RWPE2 (cell line): ENCODE results near the gene SPATA2.

ENCODE experiments used
- ATAC-seq: fragments of 200-7000 bp; cut with Tn5 transposase; 3 replicates; pipeline ENCODE4 v1.9.1; 2021; ENCODE audit warnings: low read depth
- DNase-seq: peaks from one replicate; pipeline ENCODE4 v3.0.0-alpha.2; 2020; ENCODE audit warnings: low spot score
- H3K27ac ChIP-seq: fragments of 450-650 bp; 2 replicates; pipeline ENCODE4 v1.5.1; 2017; ENCODE audit warnings: mild to moderate bottlenecking; ENCODE audit not compliant: poor library complexity, severe bottlenecking
- H3K27me3 ChIP-seq: fragments of 250-450 bp; sonication (Bioruptor Pico); 2 replicates; pipeline ENCODE4 v1.5.1; 2021; ENCODE audit warnings: mild to moderate bottlenecking, moderate library complexity; ENCODE audit not compliant: insufficient read depth, poor library complexity, severe bottlenecking
- H3K36me3 ChIP-seq: fragments of 250-450 bp; sonication (Bioruptor Pico); 2 replicates; pipeline ENCODE4 v1.5.1; 2020; ENCODE audit warnings: low read depth, mild to moderate bottlenecking, moderate library complexity
- H3K4me1 ChIP-seq: fragments of 250-450 bp; sonication (Bioruptor Pico); 2 replicates; pipeline ENCODE4 v1.5.1; 2021; ENCODE audit warnings: mild to moderate bottlenecking, moderate library complexity; ENCODE audit not compliant: insufficient read depth, poor library complexity, severe bottlenecking
- H3K4me3 ChIP-seq: fragments of 250-450 bp; sonication (Bioruptor Pico); 2 replicates; pipeline ENCODE4 v1.5.1; 2021; ENCODE audit warnings: mild to moderate bottlenecking, moderate library complexity; ENCODE audit not compliant: severe bottlenecking
- H3K9me3 ChIP-seq: fragments of 250-450 bp; sonication (Bioruptor Pico); 2 replicates; pipeline ENCODE4 v1.5.1; 2021; ENCODE audit warnings: mild to moderate bottlenecking, moderate library complexity; ENCODE audit not compliant: severe bottlenecking
- TF ChIP-seq, protein P1 (sequence below): fragments of 450-650 bp; IDR thresholded peaks from one replicate; pipeline ENCODE4 v1.5.1; 2017; ENCODE audit warnings: mild to moderate bottlenecking, moderate library complexity; ENCODE audit not compliant: poor library complexity, severe bottlenecking

SPATA2 gene

GRCh38 chr20:49859011-49859410, 56.3 kb downstream of the SPATA2 start:
- DNase-seq (no peak), ATAC-seq (no peak)
- TF ChIP-seq, protein P1, sequence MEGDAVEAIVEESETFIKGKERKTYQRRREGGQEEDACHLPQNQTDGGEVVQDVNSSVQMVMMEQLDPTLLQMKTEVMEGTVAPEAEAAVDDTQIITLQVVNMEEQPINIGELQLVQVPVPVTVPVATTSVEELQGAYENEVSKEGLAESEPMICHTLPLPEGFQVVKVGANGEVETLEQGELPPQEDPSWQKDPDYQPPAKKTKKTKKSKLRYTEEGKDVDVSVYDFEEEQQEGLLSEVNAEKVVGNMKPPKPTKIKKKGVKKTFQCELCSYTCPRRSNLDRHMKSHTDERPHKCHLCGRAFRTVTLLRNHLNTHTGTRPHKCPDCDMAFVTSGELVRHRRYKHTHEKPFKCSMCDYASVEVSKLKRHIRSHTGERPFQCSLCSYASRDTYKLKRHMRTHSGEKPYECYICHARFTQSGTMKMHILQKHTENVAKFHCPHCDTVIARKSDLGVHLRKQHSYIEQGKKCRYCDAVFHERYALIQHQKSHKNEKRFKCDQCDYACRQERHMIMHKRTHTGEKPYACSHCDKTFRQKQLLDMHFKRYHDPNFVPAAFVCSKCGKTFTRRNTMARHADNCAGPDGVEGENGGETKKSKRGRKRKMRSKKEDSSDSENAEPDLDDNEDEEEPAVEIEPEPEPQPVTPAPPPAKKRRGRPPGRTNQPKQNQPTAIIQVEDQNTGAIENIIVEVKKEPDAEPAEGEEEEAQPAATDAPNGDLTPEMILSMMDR, result no peak
- H3K36me3 ChIP-seq, result peaks cover 24% of the 10 kb centered on the region
- no peaks in the 10 kb centered on the region for H3K27me3 ChIP-seq
- peaks cover 15% of the 10 kb centered on the region for H3K4me1 ChIP-seq
- H3K9me3 ChIP-seq, result no peaks in the 10 kb centered on the region
- no peak overlapping the region for H3K27ac ChIP-seq
- H3K4me3 ChIP-seq, result no peak overlapping the region

DNA sequence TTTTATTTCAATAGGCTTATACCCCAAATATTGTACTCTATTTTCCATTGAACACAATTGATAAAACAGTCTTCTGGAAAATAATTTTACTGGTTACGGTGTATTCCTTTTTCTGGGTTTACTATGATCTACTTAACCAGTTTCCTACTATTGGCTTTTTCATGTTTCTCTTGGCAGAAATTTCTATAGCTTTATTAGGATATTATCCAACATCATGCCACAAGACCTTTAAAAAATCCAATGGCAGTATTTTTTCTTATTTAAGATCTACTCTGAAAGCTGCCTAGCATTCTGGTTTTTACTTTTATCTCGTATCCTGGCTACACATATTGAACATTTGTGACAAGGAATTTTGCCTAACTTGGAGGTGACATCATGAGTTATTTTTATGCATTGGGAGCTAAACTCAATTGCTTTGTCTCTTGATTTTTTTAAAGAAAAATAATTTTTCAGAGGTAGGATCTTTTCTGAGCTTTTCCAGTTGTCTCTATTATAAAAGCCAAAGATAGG, 57.2 kb downstream of the SPATA2 start:
- TF ChIP-seq, protein P1, result no peak
- Histone ChIP-seq H3K4me3 (no peak overlapping the region), H3K36me3 (peaks cover 21% of the 10 kb centered on the region), H3K9me3 (no peaks in the 10 kb centered on the region), H3K27ac (no peak overlapping the region), H3K4me1 (peaks cover 23% of the 10 kb centered on the region), H3K27me3 (no peaks in the 10 kb centered on the region)
- ATAC-seq (no peak), DNase-seq (no peak)

DNA sequence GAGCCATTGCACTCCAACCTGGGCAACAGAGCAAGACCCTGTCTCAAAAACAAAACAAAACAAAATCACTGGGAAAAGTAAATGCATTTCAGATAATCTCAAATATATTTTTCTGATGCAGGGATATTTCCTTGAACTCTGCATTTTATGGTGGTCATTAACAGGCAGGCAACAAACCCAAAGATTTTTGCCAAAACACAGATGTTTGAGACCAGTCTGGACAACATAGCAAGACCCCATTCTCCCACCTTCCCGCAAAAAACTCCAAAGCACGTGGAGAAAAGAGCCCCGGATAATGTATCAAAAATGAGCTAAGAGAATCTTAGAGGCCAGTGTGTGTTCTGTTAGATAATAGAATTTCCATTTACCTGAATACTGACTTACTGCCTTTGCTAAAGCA, 58.4 kb downstream of the SPATA2 start:
- H3K4me3 ChIP-seq, result no peak overlapping the region
- peaks cover 27% of the 10 kb centered on the region for H3K36me3 ChIP-seq
- ATAC-seq (no peak), DNase-seq (no peak)
- TF ChIP-seq, protein P1, result no peak
- H3K27ac ChIP-seq, result no peak overlapping the region
- H3K4me1 ChIP-seq, result peaks cover 23% of the 10 kb centered on the region
- no peaks in the 10 kb centered on the region for H3K27me3 ChIP-seq
- H3K9me3 ChIP-seq, result no peaks in the 10 kb centered on the region

GRCh38 chr20:49854190-49854875, 61.0 kb downstream of the SPATA2 start:
- TF ChIP-seq, protein P1, result no peak
- no peak for ATAC-seq
- no peak overlapping the region for H3K27ac ChIP-seq
- H3K36me3 ChIP-seq, result peaks cover 34% of the 10 kb centered on the region
- H3K4me3 ChIP-seq, result no peak overlapping the region
- no peaks in the 10 kb centered on the region for H3K9me3 ChIP-seq
- peaks cover 30% of the 10 kb centered on the region for H3K4me1 ChIP-seq
- H3K27me3 ChIP-seq, result no peaks in the 10 kb centered on the region
- DNase-seq, result no peak

GRCh38 chr20:49853640-49854039, 61.7 kb downstream of the SPATA2 start:
- TF ChIP-seq, protein P1, result no peak
- DNase-seq (peak; percentile 93), ATAC-seq (peak; percentile 96)
- H3K4me1 ChIP-seq, result peaks cover 30% of the 10 kb centered on the region
- H3K27ac ChIP-seq, result no peak overlapping the region
- peaks cover 36% of the 10 kb centered on the region for H3K36me3 ChIP-seq
- H3K9me3 ChIP-seq, result no peaks in the 10 kb centered on the region
- H3K27me3 ChIP-seq, result no peaks in the 10 kb centered on the region
- H3K4me3 ChIP-seq, result no peak overlapping the region
